ENCODE results near the gene RP9.
A peak's percentile ranks its signal among the peaks of the same experiment; 100 is the strongest.

RP9 gene

DNA sequence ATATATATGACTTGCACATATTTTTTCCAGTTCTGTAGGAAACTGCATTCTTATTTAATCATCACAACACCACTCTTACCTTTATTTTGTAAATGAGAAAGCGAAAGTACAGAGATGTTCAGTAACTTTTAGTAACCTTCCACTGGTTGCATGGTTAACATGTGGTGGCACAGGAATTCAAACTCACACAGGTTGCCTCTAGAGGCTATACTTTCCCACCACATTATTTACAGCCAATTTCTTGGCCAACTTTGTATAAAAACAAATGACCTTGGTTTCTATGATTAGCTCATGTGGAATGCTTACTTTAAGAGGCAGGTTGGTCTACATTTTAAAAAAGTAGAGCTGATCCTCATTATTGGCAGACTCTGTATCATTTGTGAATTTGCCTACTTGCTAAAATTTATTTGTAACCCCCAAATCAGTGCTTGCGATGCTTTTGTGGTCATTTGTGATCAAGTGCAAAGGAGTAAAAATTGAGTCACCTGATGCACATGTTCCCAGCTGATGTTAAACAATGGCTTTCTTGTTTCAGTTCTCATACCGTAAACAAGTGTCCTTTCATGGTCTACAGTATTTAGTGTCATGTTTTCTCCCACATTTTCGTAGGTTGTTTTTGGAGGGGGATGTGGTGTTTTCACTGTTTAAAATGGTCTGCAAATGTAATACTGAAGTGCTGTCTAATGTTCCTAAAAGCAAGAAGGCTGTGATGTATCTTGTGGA, 35.0 kb upstream of the RP9 start:
- TF ChIP-seq, protein P1, sequence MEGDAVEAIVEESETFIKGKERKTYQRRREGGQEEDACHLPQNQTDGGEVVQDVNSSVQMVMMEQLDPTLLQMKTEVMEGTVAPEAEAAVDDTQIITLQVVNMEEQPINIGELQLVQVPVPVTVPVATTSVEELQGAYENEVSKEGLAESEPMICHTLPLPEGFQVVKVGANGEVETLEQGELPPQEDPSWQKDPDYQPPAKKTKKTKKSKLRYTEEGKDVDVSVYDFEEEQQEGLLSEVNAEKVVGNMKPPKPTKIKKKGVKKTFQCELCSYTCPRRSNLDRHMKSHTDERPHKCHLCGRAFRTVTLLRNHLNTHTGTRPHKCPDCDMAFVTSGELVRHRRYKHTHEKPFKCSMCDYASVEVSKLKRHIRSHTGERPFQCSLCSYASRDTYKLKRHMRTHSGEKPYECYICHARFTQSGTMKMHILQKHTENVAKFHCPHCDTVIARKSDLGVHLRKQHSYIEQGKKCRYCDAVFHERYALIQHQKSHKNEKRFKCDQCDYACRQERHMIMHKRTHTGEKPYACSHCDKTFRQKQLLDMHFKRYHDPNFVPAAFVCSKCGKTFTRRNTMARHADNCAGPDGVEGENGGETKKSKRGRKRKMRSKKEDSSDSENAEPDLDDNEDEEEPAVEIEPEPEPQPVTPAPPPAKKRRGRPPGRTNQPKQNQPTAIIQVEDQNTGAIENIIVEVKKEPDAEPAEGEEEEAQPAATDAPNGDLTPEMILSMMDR (IDR thresholded peaks at IDR 0.05; ENCODE audit: borderline replicate concordance, extremely low read depth, low read length, poor library complexity, severe bottlenecking), result no peak
- no peak for TF ChIP-seq EZH2 (IDR thresholded peaks at IDR 0.05; ENCODE audit: borderline replicate concordance, low read depth, low read length, severe bottlenecking)
- no peaks in the 10 kb centered on the region for H3K27me3 ChIP-seq (ENCODE audit: insufficient read depth, low read length, poor library complexity)
- no peaks in the 10 kb centered on the region for H3K79me2 ChIP-seq (ENCODE audit: insufficient read depth, low read length)
- H2AFZ ChIP-seq (ENCODE audit: low read depth, low read length), result no peak overlapping the region
- H3K4me3 ChIP-seq (ENCODE audit: low read depth in 1 of 2, low read length in 2 of 2), result no peak overlapping the region
- H3K9me3 ChIP-seq (ENCODE audit: insufficient read depth, low read length, severe bottlenecking), result peaks cover 4% of the 10 kb centered on the region
- no peak overlapping the region for H3K27ac ChIP-seq (ENCODE audit: low read length)
- H3K9ac ChIP-seq (ENCODE audit: low read depth, low read length), result no peak overlapping the region
- H3K36me3 ChIP-seq (ENCODE audit: insufficient read depth, low read length), result no peaks in the 10 kb centered on the region
- no peak for DNase-seq
- no peak overlapping the region for H3K4me2 ChIP-seq (ENCODE audit: insufficient read depth, low read length)
- ATAC-seq (ENCODE audit: insufficient read depth, low read depth), result no peak
- no peaks in the 10 kb centered on the region for H3K4me1 ChIP-seq (ENCODE audit: insufficient read depth, low read length)
- no peaks in the 10 kb centered on the region for H4K20me1 ChIP-seq (ENCODE audit: insufficient read depth, low read length)

DNA sequence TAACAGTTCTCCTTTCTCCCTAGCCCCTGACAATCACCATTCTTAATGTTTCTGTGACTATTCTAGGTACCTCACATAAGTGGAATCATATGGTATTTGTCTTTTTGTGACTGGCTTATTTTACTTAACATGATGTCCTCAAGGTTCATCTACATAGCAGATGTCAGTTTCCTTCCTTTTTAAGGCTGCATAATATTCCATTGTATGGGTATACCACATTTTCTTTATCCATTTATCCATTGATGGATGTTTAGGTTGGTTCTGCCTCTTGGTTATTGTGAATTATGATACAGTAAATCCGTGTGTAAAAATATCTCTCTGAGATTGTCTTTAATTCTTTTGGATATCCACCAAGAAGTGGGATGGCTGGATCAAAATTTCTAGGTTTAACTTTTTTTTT, 33.4 kb upstream of the RP9 start:
- Histone ChIP-seq H3K36me3 (ENCODE audit: insufficient read depth, low read length) (no peaks in the 10 kb centered on the region), H3K9ac (ENCODE audit: low read depth, low read length) (no peak overlapping the region), H3K79me2 (ENCODE audit: insufficient read depth, low read length) (no peaks in the 10 kb centered on the region), H3K4me1 (ENCODE audit: insufficient read depth, low read length) (no peaks in the 10 kb centered on the region), H3K4me3 (ENCODE audit: low read depth in 1 of 2, low read length in 2 of 2) (no peak overlapping the region), H2AFZ (ENCODE audit: low read depth, low read length) (no peak overlapping the region), H3K9me3 (ENCODE audit: insufficient read depth, low read length, severe bottlenecking) (peaks cover 4% of the 10 kb centered on the region), H3K27ac (ENCODE audit: low read length) (no peak overlapping the region), H3K4me2 (ENCODE audit: insufficient read depth, low read length) (no peak overlapping the region), H3K27me3 (ENCODE audit: insufficient read depth, low read length, poor library complexity) (no peaks in the 10 kb centered on the region), H4K20me1 (ENCODE audit: insufficient read depth, low read length) (no peaks in the 10 kb centered on the region)
- TF ChIP-seq, protein P1 (IDR thresholded peaks at IDR 0.05; ENCODE audit: borderline replicate concordance, extremely low read depth, low read length, poor library complexity, severe bottlenecking), result no peak
- TF ChIP-seq EZH2 (IDR thresholded peaks at IDR 0.05; ENCODE audit: borderline replicate concordance, low read depth, low read length, severe bottlenecking), result no peak
- no peak for DNase-seq
- no peak for ATAC-seq (ENCODE audit: insufficient read depth, low read depth)

DNA sequence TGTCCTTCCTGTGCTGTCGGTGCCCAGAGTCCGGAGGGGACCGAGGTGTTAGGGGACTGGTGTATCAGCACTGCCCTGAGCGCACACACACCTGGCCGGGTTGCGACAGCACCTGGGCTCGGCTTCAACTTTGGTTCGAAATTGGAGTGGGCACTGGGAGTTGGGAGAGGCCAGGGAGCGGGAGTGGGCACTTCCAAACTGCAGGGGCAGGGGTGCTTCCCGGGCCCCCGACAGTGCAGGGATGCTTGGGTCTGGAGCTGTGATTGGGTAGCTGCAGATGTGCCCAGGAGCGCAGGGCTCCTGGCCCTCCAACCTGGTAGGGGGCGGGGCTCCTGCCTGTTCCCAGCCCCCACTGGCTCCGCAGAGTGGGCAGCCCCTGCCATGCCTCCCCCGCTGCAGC, 27.9 kb upstream of the RP9 start:
- no peak for ATAC-seq (ENCODE audit: insufficient read depth, low read depth)
- Histone ChIP-seq H3K27me3 (ENCODE audit: insufficient read depth, low read length, poor library complexity) (no peaks in the 10 kb centered on the region), H3K4me2 (ENCODE audit: insufficient read depth, low read length) (no peak overlapping the region), H3K27ac (ENCODE audit: low read length) (no peak overlapping the region), H3K79me2 (ENCODE audit: insufficient read depth, low read length) (no peaks in the 10 kb centered on the region), H2AFZ (ENCODE audit: low read depth, low read length) (no peak overlapping the region), H3K9ac (ENCODE audit: low read depth, low read length) (no peak overlapping the region), H3K4me3 (ENCODE audit: low read depth in 1 of 2, low read length in 2 of 2) (no peak overlapping the region), H3K36me3 (ENCODE audit: insufficient read depth, low read length) (no peaks in the 10 kb centered on the region), H3K4me1 (ENCODE audit: insufficient read depth, low read length) (no peaks in the 10 kb centered on the region), H3K9me3 (ENCODE audit: insufficient read depth, low read length, severe bottlenecking) (no peaks in the 10 kb centered on the region), H4K20me1 (ENCODE audit: insufficient read depth, low read length) (no peaks in the 10 kb centered on the region)
- TF ChIP-seq EZH2 (IDR thresholded peaks at IDR 0.05; ENCODE audit: borderline replicate concordance, low read depth, low read length, severe bottlenecking), result no peak
- DNase-seq, result no peak

GRCh38 chr7:33130184-33130583, 21.0 kb upstream of the RP9 start:
- Histone ChIP-seq H3K4me3 (ENCODE audit: low read depth in 1 of 2, low read length in 2 of 2) (peak overlapping the region; percentile 82 to 87), H3K79me2 (ENCODE audit: insufficient read depth, low read length) (no peaks in the 10 kb centered on the region), H3K36me3 (ENCODE audit: insufficient read depth, low read length) (no peaks in the 10 kb centered on the region), H3K9ac (ENCODE audit: low read depth, low read length) (peak overlapping the region; percentile 62), H2AFZ (ENCODE audit: low read depth, low read length) (peak overlapping the region; percentile 100), H3K4me1 (ENCODE audit: insufficient read depth, low read length) (peaks cover 28% of the 10 kb centered on the region), H3K27me3 (ENCODE audit: insufficient read depth, low read length, poor library complexity) (no peaks in the 10 kb centered on the region), H3K27ac (ENCODE audit: low read length) (peak overlapping the region; percentile 80; the same call in 1 of the 2 replicates), H3K9me3 (ENCODE audit: insufficient read depth, low read length, severe bottlenecking) (no peaks in the 10 kb centered on the region), H3K4me2 (ENCODE audit: insufficient read depth, low read length) (peak overlapping the region; percentile 88), H4K20me1 (ENCODE audit: insufficient read depth, low read length) (no peaks in the 10 kb centered on the region)
- TF ChIP-seq, protein P1 (IDR thresholded peaks at IDR 0.05; ENCODE audit: borderline replicate concordance, extremely low read depth, low read length, poor library complexity, severe bottlenecking), result no peak
- no peak for TF ChIP-seq EZH2 (IDR thresholded peaks at IDR 0.05; ENCODE audit: borderline replicate concordance, low read depth, low read length, severe bottlenecking)
- ATAC-seq (ENCODE audit: insufficient read depth, low read depth) (no peak), DNase-seq (no peak)
